Measurements from ENCODE around the gene PTPN1. TPM values are rescaled to one million over a fixed set of nuclear protein-coding genes. Genes with fewer than 3 reads are reported as not detected.

Gene PTPN1
- total and polyA plus RNA-seq, 2 of the 13 experiments (the other 11 are each of a cell fraction or from before 2014, with no cell fraction given), result 17.7 to 37.2 TPM

- no peak for TF ChIP-seq YY1 (IDR thresholded peaks at IDR 0.05; ENCODE audit: insufficient read depth, insufficient replicate concordance, low read depth, low read length)
- TF ChIP-seq ZNF724P (CRISPR knock-in tag; IDR thresholded peaks at IDR 0.05; ENCODE audit: borderline replicate concordance), result no peak
- TF ChIP-seq KDM4B (CRISPR knock-in tag; IDR thresholded peaks at IDR 0.05), result no peak
- no peak for TF ChIP-seq FOXA1 (IDR thresholded peaks at IDR 0.05)
- no peak for TF ChIP-seq FOXA1 (CRISPR knock-in tag; IDR thresholded peaks at IDR 0.05)
- no peak for TF ChIP-seq CREM (IDR thresholded peaks at IDR 0.05)
- TF ChIP-seq CREM (CRISPR knock-in tag; IDR thresholded peaks at IDR 0.05), result no peak
- no peak for TF ChIP-seq AGO2 (optimal IDR thresholded peaks at IDR 0.05; ENCODE audit: low read depth, low read length)
- TF ChIP-seq SIX4 (CRISPR knock-in tag; IDR thresholded peaks at IDR 0.05), result no peak
- no peak for TF ChIP-seq KDM3A (CRISPR knock-in tag; IDR thresholded peaks at IDR 0.05; ENCODE audit: low read depth)
- TF ChIP-seq ATRX (CRISPR knock-in tag; IDR thresholded peaks at IDR 0.05; ENCODE audit: borderline replicate concordance), result no peak
- no peak for TF ChIP-seq ZSCAN29 (CRISPR knock-in tag; conservative IDR thresholded peaks at IDR 0.05)
- TF ChIP-seq ZFP41 (CRISPR knock-in tag; IDR thresholded peaks at IDR 0.05; ENCODE audit: borderline replicate concordance), result no peak
- no peak for TF ChIP-seq ASH2L (IDR thresholded peaks at IDR 0.05; ENCODE audit: insufficient read length, low read depth, low read length)
- TF ChIP-seq, protein P1, sequence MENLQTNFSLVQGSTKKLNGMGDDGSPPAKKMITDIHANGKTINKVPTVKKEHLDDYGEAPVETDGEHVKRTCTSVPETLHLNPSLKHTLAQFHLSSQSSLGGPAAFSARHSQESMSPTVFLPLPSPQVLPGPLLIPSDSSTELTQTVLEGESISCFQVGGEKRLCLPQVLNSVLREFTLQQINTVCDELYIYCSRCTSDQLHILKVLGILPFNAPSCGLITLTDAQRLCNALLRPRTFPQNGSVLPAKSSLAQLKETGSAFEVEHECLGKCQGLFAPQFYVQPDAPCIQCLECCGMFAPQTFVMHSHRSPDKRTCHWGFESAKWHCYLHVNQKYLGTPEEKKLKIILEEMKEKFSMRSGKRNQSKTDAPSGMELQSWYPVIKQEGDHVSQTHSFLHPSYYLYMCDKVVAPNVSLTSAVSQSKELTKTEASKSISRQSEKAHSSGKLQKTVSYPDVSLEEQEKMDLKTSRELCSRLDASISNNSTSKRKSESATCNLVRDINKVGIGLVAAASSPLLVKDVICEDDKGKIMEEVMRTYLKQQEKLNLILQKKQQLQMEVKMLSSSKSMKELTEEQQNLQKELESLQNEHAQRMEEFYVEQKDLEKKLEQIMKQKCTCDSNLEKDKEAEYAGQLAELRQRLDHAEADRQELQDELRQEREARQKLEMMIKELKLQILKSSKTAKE (CRISPR knock-in tag; IDR thresholded peaks at IDR 0.05; ENCODE audit: borderline replicate concordance), result no peak
- TF ChIP-seq ZNF878 (CRISPR knock-in tag; IDR thresholded peaks at IDR 0.05), result no peak
- TF ChIP-seq MATR3 (CRISPR knock-in tag; IDR thresholded peaks at IDR 0.05), result no peak
- TF ChIP-seq, protein P2, sequence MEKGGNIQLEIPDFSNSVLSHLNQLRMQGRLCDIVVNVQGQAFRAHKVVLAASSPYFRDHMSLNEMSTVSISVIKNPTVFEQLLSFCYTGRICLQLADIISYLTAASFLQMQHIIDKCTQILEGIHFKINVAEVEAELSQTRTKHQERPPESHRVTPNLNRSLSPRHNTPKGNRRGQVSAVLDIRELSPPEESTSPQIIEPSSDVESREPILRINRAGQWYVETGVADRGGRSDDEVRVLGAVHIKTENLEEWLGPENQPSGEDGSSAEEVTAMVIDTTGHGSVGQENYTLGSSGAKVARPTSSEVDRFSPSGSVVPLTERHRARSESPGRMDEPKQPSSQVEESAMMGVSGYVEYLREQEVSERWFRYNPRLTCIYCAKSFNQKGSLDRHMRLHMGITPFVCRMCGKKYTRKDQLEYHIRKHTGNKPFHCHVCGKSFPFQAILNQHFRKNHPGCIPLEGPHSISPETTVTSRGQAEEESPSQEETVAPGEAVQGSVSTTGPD (CRISPR knock-in tag; IDR thresholded peaks at IDR 0.05), result no peak
- TF ChIP-seq, protein P3, sequence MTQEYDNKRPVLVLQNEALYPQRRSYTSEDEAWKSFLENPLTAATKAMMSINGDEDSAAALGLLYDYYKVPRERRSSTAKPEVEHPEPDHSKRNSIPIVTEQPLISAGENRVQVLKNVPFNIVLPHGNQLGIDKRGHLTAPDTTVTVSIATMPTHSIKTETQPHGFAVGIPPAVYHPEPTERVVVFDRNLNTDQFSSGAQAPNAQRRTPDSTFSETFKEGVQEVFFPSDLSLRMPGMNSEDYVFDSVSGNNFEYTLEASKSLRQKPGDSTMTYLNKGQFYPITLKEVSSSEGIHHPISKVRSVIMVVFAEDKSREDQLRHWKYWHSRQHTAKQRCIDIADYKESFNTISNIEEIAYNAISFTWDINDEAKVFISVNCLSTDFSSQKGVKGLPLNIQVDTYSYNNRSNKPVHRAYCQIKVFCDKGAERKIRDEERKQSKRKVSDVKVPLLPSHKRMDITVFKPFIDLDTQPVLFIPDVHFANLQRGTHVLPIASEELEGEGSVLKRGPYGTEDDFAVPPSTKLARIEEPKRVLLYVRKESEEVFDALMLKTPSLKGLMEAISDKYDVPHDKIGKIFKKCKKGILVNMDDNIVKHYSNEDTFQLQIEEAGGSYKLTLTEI (CRISPR knock-in tag; conservative IDR thresholded peaks at IDR 0.05), result no peak
- no peak for TF ChIP-seq ZNF337 (CRISPR knock-in tag; IDR thresholded peaks at IDR 0.05; ENCODE audit: borderline replicate concordance, low read depth)
- TF ChIP-seq NR2F1 (CRISPR knock-in tag; IDR thresholded peaks at IDR 0.05), result no peak
- no peak for TF ChIP-seq SP1 (IDR thresholded peaks at IDR 0.05)
- 0 out of 2 replicates have a peak, but pooled peaks have one; percentile 9 for TF ChIP-seq SP1 (CRISPR knock-in tag; IDR thresholded peaks at IDR 0.05)
- TF ChIP-seq, protein P4, sequence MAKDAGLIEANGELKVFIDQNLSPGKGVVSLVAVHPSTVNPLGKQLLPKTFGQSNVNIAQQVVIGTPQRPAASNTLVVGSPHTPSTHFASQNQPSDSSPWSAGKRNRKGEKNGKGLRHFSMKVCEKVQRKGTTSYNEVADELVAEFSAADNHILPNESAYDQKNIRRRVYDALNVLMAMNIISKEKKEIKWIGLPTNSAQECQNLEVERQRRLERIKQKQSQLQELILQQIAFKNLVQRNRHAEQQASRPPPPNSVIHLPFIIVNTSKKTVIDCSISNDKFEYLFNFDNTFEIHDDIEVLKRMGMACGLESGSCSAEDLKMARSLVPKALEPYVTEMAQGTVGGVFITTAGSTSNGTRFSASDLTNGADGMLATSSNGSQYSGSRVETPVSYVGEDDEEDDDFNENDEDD (CRISPR knock-in tag; IDR thresholded peaks at IDR 0.05; ENCODE audit: borderline replicate concordance), result no peak
- TF ChIP-seq TAF1 (CRISPR knock-in tag; IDR thresholded peaks at IDR 0.05), result no peak
- no peak for TF ChIP-seq ZNF614 (CRISPR knock-in tag; IDR thresholded peaks at IDR 0.05; ENCODE audit: borderline replicate concordance)
These were observed 39.8 kb upstream of the PTPN1 start (continued) for GRCh38 chr20:50470264-50470858.
